Measurements from ENCODE around the gene PIGL. TPM values are rescaled to one million over a fixed set of nuclear protein-coding genes. Genes with fewer than 3 reads are reported as not detected.

Gene PIGL
- total RNA-seq, 1 donor from 2014 or later, result 29.7 TPM

GRCh38 chr17:16281351-16281750 lies 64.3 kb downstream of the PIGL start:
- Mint-ChIP-seq H3K27me3 (no peaks in the 10 kb centered on the region), H3K4me1 (ENCODE audit: unreplicated experiment) (peaks cover 15% of the 10 kb centered on the region), H3K9me3 (peaks cover 3% of the 10 kb centered on the region), H3K36me3 (peaks cover 15% of the 10 kb centered on the region), H3K27ac (no peak overlapping the region), H3K4me3 (no peak overlapping the region)
- no peak for DNase-seq (ENCODE audit: extremely low spot score, unreplicated experiment)
- TF ChIP-seq CTCF (conservative IDR thresholded peaks at IDR 0.05), result no peak

- Mint-ChIP-seq H3K4me3 (no peak overlapping the region), H3K27me3 (no peaks in the 10 kb centered on the region), H3K9me3 (no peaks in the 10 kb centered on the region), H3K27ac (no peak overlapping the region), H3K4me1 (ENCODE audit: unreplicated experiment) (peaks cover 27% of the 10 kb centered on the region), H3K36me3 (peaks cover 15% of the 10 kb centered on the region)
- no peak for TF ChIP-seq CTCF (conservative IDR thresholded peaks at IDR 0.05)
- DNase-seq (ENCODE audit: extremely low spot score, unreplicated experiment), result no peak
These were observed 65.5 kb downstream of the PIGL start for GRCh38 chr17:16282522-16282921.

- no peak overlapping the region for H3K27ac Mint-ChIP-seq
- no peaks in the 10 kb centered on the region for H3K27me3 Mint-ChIP-seq
- peaks cover 12% of the 10 kb centered on the region for H3K36me3 Mint-ChIP-seq
- H3K4me3 Mint-ChIP-seq, result no peak overlapping the region
- no peak for TF ChIP-seq CTCF (conservative IDR thresholded peaks at IDR 0.05)
- DNase-seq (ENCODE audit: extremely low spot score, unreplicated experiment), result no peak
- H3K9me3 Mint-ChIP-seq, result no peaks in the 10 kb centered on the region
- peaks cover 33% of the 10 kb centered on the region for H3K4me1 Mint-ChIP-seq (ENCODE audit: unreplicated experiment)
These were observed 66.7 kb downstream of the PIGL start for GRCh38 chr17:16283705-16284104.

GRCh38 chr17:16285646-16286008 lies 68.6 kb downstream of the PIGL start:
- Mint-ChIP-seq H3K9me3 (no peaks in the 10 kb centered on the region), H3K27me3 (no peaks in the 10 kb centered on the region), H3K36me3 (peaks cover 9% of the 10 kb centered on the region), H3K4me1 (ENCODE audit: unreplicated experiment) (peaks cover 36% of the 10 kb centered on the region), H3K4me3 (peak overlapping the region; percentile 68), H3K27ac (peak overlapping the region; percentile 96)
- DNase-seq (ENCODE audit: extremely low spot score, unreplicated experiment), result no peak
- TF ChIP-seq CTCF (conservative IDR thresholded peaks at IDR 0.05), result peak; percentile 61

GRCh38 chr17:16286009-16286946 lies 69.3 kb downstream of the PIGL start:
- Mint-ChIP-seq H3K27ac (peak overlapping the region; percentile 96), H3K36me3 (peaks cover 9% of the 10 kb centered on the region), H3K4me3 (peak overlapping the region; percentile 68), H3K9me3 (no peaks in the 10 kb centered on the region), H3K4me1 (ENCODE audit: unreplicated experiment) (peaks cover 36% of the 10 kb centered on the region), H3K27me3 (no peaks in the 10 kb centered on the region)
- TF ChIP-seq CTCF (conservative IDR thresholded peaks at IDR 0.05), result peak; percentile 4
- DNase-seq (ENCODE audit: extremely low spot score, unreplicated experiment), result peak; percentile 72

All from type B pancreatic cell (in vitro differentiated cells).